DOHH2 (cell line): ENCODE results near the gene VWF.

Experiments used
- H3F3A ChIP-seq: fragments of 200-600 bp; sonication (generic), shearing (Covaris generic); 2 replicates; pipeline ENCODE4 v1.6.0; 2016; ENCODE audit warnings: antibody characterized with exemption, mild to moderate bottlenecking; ENCODE audit not compliant: control insufficient read depth, insufficient read depth
- H3K27ac ChIP-seq: fragments of 200-600 bp; sonication (generic); 2 replicates; pipeline ENCODE4 v1.5.1; 2014; ENCODE audit warnings: low read depth, mild to moderate bottlenecking, low read length, moderate library complexity
- H3K27me3 ChIP-seq: fragments of 200-600 bp; sonication (generic); 2 replicates; pipeline ENCODE4 v1.6.1; 2014; ENCODE audit warnings: mild to moderate bottlenecking, low read length, mixed read lengths; ENCODE audit not compliant: control insufficient read depth
- H3K36me3 ChIP-seq: fragments of 200-600 bp; sonication (generic); 2 replicates; pipeline ENCODE4 v1.6.1; 2014; ENCODE audit warnings: mild to moderate bottlenecking, low read length, moderate library complexity, mixed read lengths; ENCODE audit not compliant: control insufficient read depth
- H3K4me1 ChIP-seq: fragments of 200-600 bp; sonication (generic); 2 replicates; pipeline ENCODE4 v1.6.1; 2014; ENCODE audit warnings: mild to moderate bottlenecking, low read length, mixed read lengths; ENCODE audit not compliant: control insufficient read depth
- H3K4me2 ChIP-seq: fragments of 200-600 bp; sonication (generic); 2 replicates; pipeline ENCODE4 v1.6.0; 2014; ENCODE audit warnings: mild to moderate bottlenecking, low read length, moderate library complexity
- H3K4me3 ChIP-seq: fragments of 200-600 bp; sonication (generic); 2 replicates; pipeline ENCODE4 v1.5.1; 2014; ENCODE audit warnings: mild to moderate bottlenecking, low read length, mixed read lengths
- H3K79me2 ChIP-seq: fragments of 200-600 bp; sonication (generic); 2 replicates; pipeline ENCODE4 v1.6.1; 2014; ENCODE audit warnings: mild to moderate bottlenecking, low read length, mixed read lengths; ENCODE audit not compliant: control insufficient read depth
- H3K9me2 ChIP-seq: fragments of 200-600 bp; sonication (generic); replicated peaks from 2 replicates; pipeline ENCODE4 v1.6.1; 2014; ENCODE audit warnings: mild to moderate bottlenecking, low read length, mixed read lengths; ENCODE audit not compliant: control insufficient read depth
- H3K9me3 ChIP-seq: fragments of 200-600 bp; sonication (generic); 2 replicates; pipeline ENCODE4 v1.6.1; 2014; ENCODE audit warnings: antibody characterized with exemption, low read length, mixed read lengths; ENCODE audit not compliant: control insufficient read depth, insufficient read depth
- H4K20me1 ChIP-seq: fragments of 200-600 bp; sonication (generic); 2 replicates; pipeline ENCODE4 v1.6.0; 2014; ENCODE audit warnings: low read depth, mild to moderate bottlenecking, antibody characterized with exemption, low read length, moderate library complexity; ENCODE audit not compliant: control insufficient read depth, insufficient read depth
- CTCF ChIP-seq: fragments of 200-600 bp; sonication (generic); IDR thresholded peaks from one replicate; pipeline ENCODE4 v1.5.1; 2014; ENCODE audit warnings: antibody characterized with exemption, mild to moderate bottlenecking, low read depth, low read length; ENCODE audit not compliant: poor library complexity, severe bottlenecking
- EZH2phosphoT487 ChIP-seq: fragments of 200-600 bp; sonication (generic); IDR thresholded peaks from 2 replicates; pipeline ENCODE4 v1.6.1; 2017; ENCODE audit warnings: borderline replicate concordance, mild to moderate bottlenecking, antibody characterized with exemption, low read length, moderate library complexity, mixed read lengths

VWF gene

GRCh38 chr12:6088921-6089747, 35.3 kb downstream of the VWF start:
- Histone ChIP-seq H3K4me2 (no peak overlapping the region), H3K27ac (no peak overlapping the region), H3K36me3 (no peaks in the 10 kb centered on the region), H3K9me2 (no peaks in the 10 kb centered on the region), H3K27me3 (peaks cover 7% of the 10 kb centered on the region), H3K9me3 (no peaks in the 10 kb centered on the region), H4K20me1 (no peaks in the 10 kb centered on the region), H3K4me3 (no peak overlapping the region), H3K79me2 (no peaks in the 10 kb centered on the region), H3F3A (no peaks in the 10 kb centered on the region), H3K4me1 (no peaks in the 10 kb centered on the region)
- no peak for TF ChIP-seq CTCF
- no peak for TF ChIP-seq EZH2phosphoT487

- H3K79me2 ChIP-seq, result no peaks in the 10 kb centered on the region
- no peak overlapping the region for H3K4me2 ChIP-seq
- H3K27ac ChIP-seq, result no peak overlapping the region
- no peaks in the 10 kb centered on the region for H3K4me1 ChIP-seq
- TF ChIP-seq CTCF (no peak), EZH2phosphoT487 (no peak)
- H4K20me1 ChIP-seq, result no peaks in the 10 kb centered on the region
- no peaks in the 10 kb centered on the region for H3K9me2 ChIP-seq
- H3K27me3 ChIP-seq, result peaks cover 7% of the 10 kb centered on the region
- no peaks in the 10 kb centered on the region for H3F3A ChIP-seq
- H3K4me3 ChIP-seq, result no peak overlapping the region
- H3K36me3 ChIP-seq, result no peaks in the 10 kb centered on the region
- H3K9me3 ChIP-seq, result no peaks in the 10 kb centered on the region
These were observed 38.2 kb downstream of the VWF start for GRCh38 chr12:6086316-6086715.

GRCh38 chr12:6085841-6086240, 38.6 kb downstream of the VWF start:
- Histone ChIP-seq H3K4me2 (no peak overlapping the region), H3K27me3 (peaks cover 7% of the 10 kb centered on the region), H3K4me3 (no peak overlapping the region), H3K9me2 (no peaks in the 10 kb centered on the region), H3K4me1 (no peaks in the 10 kb centered on the region), H3F3A (no peaks in the 10 kb centered on the region), H3K79me2 (no peaks in the 10 kb centered on the region), H3K36me3 (no peaks in the 10 kb centered on the region), H3K27ac (no peak overlapping the region), H4K20me1 (no peaks in the 10 kb centered on the region), H3K9me3 (no peaks in the 10 kb centered on the region)
- TF ChIP-seq CTCF (no peak), EZH2phosphoT487 (no peak)
